HT-29 (cell line): ENCODE measurements around the gene CDH19. TPM values are rescaled to one million over a fixed set of nuclear protein-coding genes. Genes with fewer than 3 reads are reported as not detected.

Source experiments
- DNase-seq: peaks from one replicate; pipeline ENCODE4 v3.0.0-alpha.2; 2015; ENCODE audit warnings: low spot score
- total RNA-seq: library from RNA; depleted of rRNA; stranded (reverse); fragments of >200 nt; shearing (Covaris generic); gene quantifications from 2 replicates; pipeline ENCODE4 v1.2.3, GENCODE V29; 2014

Gene CDH19
- total RNA-seq, 1 experiment from 2014 or later: not detected

DNA sequence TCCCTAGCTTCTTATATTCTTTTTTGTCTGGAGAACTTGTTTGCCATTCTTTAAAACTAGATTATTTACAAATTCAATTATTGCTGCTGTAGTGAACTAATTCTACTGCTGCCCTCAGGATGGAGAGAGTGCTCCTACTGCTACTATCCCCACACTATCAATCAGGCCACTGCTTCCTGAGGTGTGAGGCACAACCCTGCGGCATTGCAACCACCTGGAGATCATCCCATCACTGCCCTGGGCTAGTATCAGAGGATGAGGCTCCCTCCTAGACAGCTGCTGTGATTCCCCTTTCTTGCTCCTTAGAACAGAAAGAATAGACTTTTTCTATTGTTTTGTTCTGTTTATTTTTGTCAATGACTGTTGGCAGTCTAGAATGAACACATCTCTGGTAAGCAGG is 146.6 kb downstream of the CDH19 start:
- DNase-seq: no peak
